UCSD-AML1 (cell line): Measurements from ENCODE around the gene RNF123.
"Not testable (repeated sequence)": the region's sequence is repeated elsewhere in the genome, so short reads cannot be mapped to it uniquely, and the experiment has no call there.

Experiments used
- DNase-seq: peaks from one replicate; lab custom pipeline; 2025; ENCODE audit not compliant: unreplicated experiment; lab: John Stamatoyannopoulos, UW

Gene RNF123

GRCh38 chr3:49675912-49676311 is 13.4 kb upstream of the RNF123 start:
- no peak for DNase-seq

GRCh38 chr3:49680493-49681231 is 8.7 kb upstream of the RNF123 start:
- DNase-seq, result no peak

GRCh38 chr3:49681232-49681522 is 8.2 kb upstream of the RNF123 start:
- no peak for DNase-seq

- no peak for DNase-seq
Measured at GRCh38 chr3:49681543-49681942, 7.8 kb upstream of the RNF123 start.

- DNase-seq, result no peak
Measured at GRCh38 chr3:49683162-49683561, 6.2 kb upstream of the RNF123 start.

- DNase-seq, result not testable (repeated sequence)
Measured at GRCh38 chr3:49684453-49684852, 4.9 kb upstream of the RNF123 start.

- not testable (repeated sequence) for DNase-seq
Measured at GRCh38 chr3:49685103-49685502, 4.3 kb upstream of the RNF123 start.

GRCh38 chr3:49685846-49686245 is 3.5 kb upstream of the RNF123 start:
- DNase-seq, result not testable (repeated sequence)

- DNase-seq, result not testable (repeated sequence)
Measured at GRCh38 chr3:49686346-49686745, 3.0 kb upstream of the RNF123 start.

GRCh38 chr3:49686769-49687423 is 2.5 kb upstream of the RNF123 start:
- not testable (repeated sequence) for DNase-seq

- not testable (repeated sequence) for DNase-seq
Measured at GRCh38 chr3:49687424-49687795, 1.9 kb upstream of the RNF123 start.

- not testable (repeated sequence) for DNase-seq
Measured at GRCh38 chr3:49688338-49689045, 865 bp upstream of the RNF123 start.

GRCh38 chr3:49689908-49690624 is 709 bp downstream of the RNF123 start:
- not testable (repeated sequence) for DNase-seq

GRCh38 chr3:49690856-49691255 is 1.5 kb downstream of the RNF123 start:
- not testable (repeated sequence) for DNase-seq

GRCh38 chr3:49691481-49691880 is 2.1 kb downstream of the RNF123 start:
- not testable (repeated sequence) for DNase-seq

- not testable (repeated sequence) for DNase-seq
Measured at GRCh38 chr3:49694409-49695070, 5.2 kb downstream of the RNF123 start.

- DNase-seq, result not testable (repeated sequence)
Measured at GRCh38 chr3:49695350-49696015, 6.1 kb downstream of the RNF123 start.

GRCh38 chr3:49699281-49699979 is 10.1 kb downstream of the RNF123 start:
- DNase-seq, result no peak

- no peak for DNase-seq
Measured at GRCh38 chr3:49700014-49700413, 10.7 kb downstream of the RNF123 start.
